Pancreas (tissue), 10 donors: ENCODE measurements around the gene KIF16B. TPM values are rescaled to one million over a fixed set of nuclear protein-coding genes. Genes with fewer than 3 reads are reported as not detected.
A peak's percentile ranks its signal among the peaks of the same experiment; 100 is the strongest.

Source experiments
- ATAC-seq, 4 donors: fragments of 200-7000 bp; cut with Tn5 transposase; one replicate each; pipeline versions ENCODE4 v1.8.0 to v1.9.1; 2020; ENCODE audit warnings: mild to moderate bottlenecking in 4 of 4, moderate library complexity in 4 of 4
- DNase-seq, 6 donors: peaks; one replicate each; pipeline ENCODE4 v3.0.0-alpha.2; 2020
- FAIRE-seq: peaks from 2 replicates; lab custom pipeline; 2012; peaks lifted over from hg19 to GRCh38; lab: Jason Lieb, UNC
- H3K27ac ChIP-seq, 4 donors: fragments of 200-600 bp; sonication (generic); 1 replicate in 3 of 4; 2 replicates in 1 of 4; pipeline versions ENCODE4 v1.5.0 to v1.8.0; 2020
- H3K27me3 ChIP-seq, 4 donors: fragments of 200-600 bp; one replicate each; pipeline ENCODE4 v1.8.0; 2021
- H3K36me3 ChIP-seq, 3 donors: fragments of 200-600 bp; sonication (generic) in 1 of 3; one replicate each; pipeline versions ENCODE4 v1.5.0 to v1.8.0; 2020 to 2021
- H3K4me1 ChIP-seq, 3 donors: fragments of 200-600 bp; one replicate each; pipeline ENCODE4 v1.8.0; 2021
- H3K4me3 ChIP-seq, 4 donors: fragments of 200-600 bp; sonication (generic) in 2 of 4; one replicate each; pipeline versions ENCODE4 v1.5.0 to v1.8.0; 2020 to 2021
- H3K9me3 ChIP-seq, 4 donors: fragments of 200-600 bp; one replicate each; pipeline ENCODE4 v1.8.0; 2021
- WGBS, 2 donors: extraction: QIAGEN DNeasy Blood & Tissue Kit; methylation state at CpG; one replicate each; pipeline ENCODE4 v1.1.7; 2013; 5-methylcytosine and 5-hydroxymethylcytosine counted together
- intact Hi-C, 3 donors: fragments of 100-400 bp; cut with DNase I; formaldehyde crosslinking; loops; one replicate each; pipeline versions ENCODE4 v1.11.1 to v1.14.2; 2022
- polyA plus RNA-seq, 2 donors: library from polyadenylated mRNA; stranded (reverse); fragments of 200-250 nt; gene quantifications; one replicate each; pipeline ENCODE4 v1.2.3, GENCODE V29; 2013
- total RNA-seq, 6 donors: library from RNA; stranded (reverse); fragmentation: NEBNext Ultra II Directional in 4 of 6; extraction: Animal tissue kit (Norgen Biotek cat#: 25700) in 4 of 6; gene quantifications; one replicate each; pipeline versions ENCODE4 v1.2.1 to v1.2.4, GENCODE V29; 2021 to 2023
- TF ChIP-seq, protein P1 (sequence below), 4 donors: fragments of 200-600 bp; sonication (generic) in 3 of 4; IDR thresholded peaks; one replicate each; pipeline versions ENCODE4 v1.5.0 to v1.8.0; 2021; ENCODE audit warnings: antibody characterized with exemption in 4 of 4
- donor health status: healthy with polysubstance abuse.
- donor health status: DM: no; HTN: no; CAD: no; lungs with moderate emphysema.
- donor health status: DM: no; HTN: no; CAD: no.
- donor health status: control.
- donor health status: control.
- donor health status: Bipolar disorder and iron deficiency.
- donor health status: DM: yes; HTN: yes; CAD: no.
- donor health status: DM: no; HTN: no; CAD: no.
- donor health status: DM: no; HTN: no; CAD: no.
- donor health status: DM: yes; HTN: yes; CAD: no.

Gene KIF16B
- total and polyA plus RNA-seq, 8 donors = 4.4 to 12.2 (median 7.3) TPM

GRCh38 chr20:16368645-16369292, 204.5 kb downstream of the KIF16B start:
- DNase-seq (no peak), FAIRE-seq (no peak), ATAC-seq (peak in 3 of 4 donors; percentile 27 to 56 (median 53))
- no peak overlapping the region for H3K27ac ChIP-seq
- TF ChIP-seq, protein P1, sequence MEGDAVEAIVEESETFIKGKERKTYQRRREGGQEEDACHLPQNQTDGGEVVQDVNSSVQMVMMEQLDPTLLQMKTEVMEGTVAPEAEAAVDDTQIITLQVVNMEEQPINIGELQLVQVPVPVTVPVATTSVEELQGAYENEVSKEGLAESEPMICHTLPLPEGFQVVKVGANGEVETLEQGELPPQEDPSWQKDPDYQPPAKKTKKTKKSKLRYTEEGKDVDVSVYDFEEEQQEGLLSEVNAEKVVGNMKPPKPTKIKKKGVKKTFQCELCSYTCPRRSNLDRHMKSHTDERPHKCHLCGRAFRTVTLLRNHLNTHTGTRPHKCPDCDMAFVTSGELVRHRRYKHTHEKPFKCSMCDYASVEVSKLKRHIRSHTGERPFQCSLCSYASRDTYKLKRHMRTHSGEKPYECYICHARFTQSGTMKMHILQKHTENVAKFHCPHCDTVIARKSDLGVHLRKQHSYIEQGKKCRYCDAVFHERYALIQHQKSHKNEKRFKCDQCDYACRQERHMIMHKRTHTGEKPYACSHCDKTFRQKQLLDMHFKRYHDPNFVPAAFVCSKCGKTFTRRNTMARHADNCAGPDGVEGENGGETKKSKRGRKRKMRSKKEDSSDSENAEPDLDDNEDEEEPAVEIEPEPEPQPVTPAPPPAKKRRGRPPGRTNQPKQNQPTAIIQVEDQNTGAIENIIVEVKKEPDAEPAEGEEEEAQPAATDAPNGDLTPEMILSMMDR (IDR thresholded peaks at IDR 0.05) = no peak
- no peaks in the 10 kb centered on the region for H3K4me1 ChIP-seq
- H3K9me3 ChIP-seq = no peaks in the 10 kb centered on the region
- no peaks in the 10 kb centered on the region for H3K27me3 ChIP-seq
- H3K36me3 ChIP-seq = peaks cover 0 to 22% (median 0%) of the 10 kb centered on the region in 3 donors
- WGBS, 2 donors = 84 to 86% methylated on average over 11 of the region's 11 CpGs
- no peak overlapping the region for H3K4me3 ChIP-seq
- intact Hi-C loops = no loop called here

DNA sequence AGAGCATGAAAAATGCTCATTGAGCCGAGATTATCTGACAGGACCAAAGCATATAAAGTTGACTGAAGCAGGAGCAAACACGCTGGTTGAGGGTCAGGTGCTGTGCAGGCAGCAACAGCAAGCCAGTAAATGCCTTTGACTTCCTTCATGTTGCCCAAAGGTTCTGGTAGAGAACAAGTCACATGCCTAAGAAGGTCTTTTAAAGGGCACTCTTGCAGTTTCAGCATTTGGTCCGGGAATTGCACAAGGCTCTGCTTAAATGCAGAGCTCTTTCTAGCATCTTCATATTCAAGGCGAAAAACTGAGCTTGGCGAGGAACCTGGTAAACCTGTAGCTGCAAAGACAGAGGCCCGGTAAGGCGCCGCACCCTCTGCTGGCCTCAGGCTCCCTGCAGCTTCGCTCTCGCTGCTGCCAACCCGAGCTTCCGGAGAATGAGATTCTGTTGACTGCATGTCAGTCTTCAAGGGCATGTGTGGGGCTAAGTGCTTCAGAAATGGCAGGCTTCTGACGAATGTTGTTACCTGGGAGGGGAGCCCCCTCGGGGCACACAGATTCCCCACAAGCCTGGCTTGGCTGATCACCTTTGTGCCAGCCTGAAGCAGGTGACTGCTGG, 205.2 kb downstream of the KIF16B start:
- H3K27me3 ChIP-seq = no peaks in the 10 kb centered on the region
- H3K4me1 ChIP-seq = no peaks in the 10 kb centered on the region
- no peak for FAIRE-seq
- DNase-seq = no peak
- H3K27ac ChIP-seq = no peak overlapping the region
- 90 to 91% methylated on average over 14 of the region's 14 CpGs for WGBS, 2 donors
- intact Hi-C loops = no loop called here
- H3K9me3 ChIP-seq = no peaks in the 10 kb centered on the region
- H3K36me3 ChIP-seq = peaks cover 0 to 22% (median 0%) of the 10 kb centered on the region in 3 donors
- ATAC-seq = no peak
- no peak overlapping the region for H3K4me3 ChIP-seq
- TF ChIP-seq, protein P1 (IDR thresholded peaks at IDR 0.05) = no peak

DNA sequence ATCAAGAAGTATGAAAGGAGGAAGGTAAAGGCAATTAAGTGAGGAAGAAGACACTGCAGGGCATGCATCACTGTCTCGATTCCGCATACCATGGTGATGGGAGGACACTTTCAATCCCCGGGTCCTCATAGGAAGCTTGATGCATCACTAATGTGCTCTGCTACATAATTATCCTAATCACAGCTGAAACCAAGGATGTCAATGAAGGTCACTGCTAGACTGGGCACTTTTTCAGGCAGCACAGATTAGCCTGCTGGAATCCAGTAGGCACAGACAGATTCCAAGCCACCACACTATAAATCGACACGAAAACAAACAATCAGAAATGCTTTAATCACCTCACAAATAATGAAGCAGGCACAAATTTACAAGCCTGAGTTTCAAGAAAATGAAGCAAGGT, 206.7 kb downstream of the KIF16B start:
- 87 to 93% methylated on average over 5 of the region's 5 CpGs for WGBS, 2 donors
- no peak for FAIRE-seq

GRCh38 chr20:16364320-16364687, 208.9 kb downstream of the KIF16B start:
- 89 to 90% methylated on average over 5 of the region's 5 CpGs for WGBS, 2 donors
- intact Hi-C loops = no loop called here

More for the DNA sequence above, 206.7 kb downstream of the KIF16B start:
- intact Hi-C loops = no loop called here
- no peak for ATAC-seq
- Histone ChIP-seq H3K4me3 (no peak overlapping the region), H3K27me3 (no peaks in the 10 kb centered on the region), H3K4me1 (no peaks in the 10 kb centered on the region), H3K27ac (no peak overlapping the region), H3K9me3 (no peaks in the 10 kb centered on the region), H3K36me3 (peaks cover 0 to 21% (median 0%) of the 10 kb centered on the region in 3 donors)
- no peak for DNase-seq
- TF ChIP-seq, protein P1 (IDR thresholded peaks at IDR 0.05) = no peak

More at GRCh38 chr20:16364320-16364687, 208.9 kb downstream of the KIF16B start:
- no peaks in the 10 kb centered on the region for H3K9me3 ChIP-seq
- TF ChIP-seq, protein P1 (IDR thresholded peaks at IDR 0.05) = no peak
- H3K36me3 ChIP-seq = peaks cover 0 to 11% (median 0%) of the 10 kb centered on the region in 3 donors
- H3K27ac ChIP-seq = no peak overlapping the region
- no peak for DNase-seq
- ATAC-seq = peak in 1 of 4 donors; percentile 12
- H3K4me3 ChIP-seq = no peak overlapping the region
- no peaks in the 10 kb centered on the region for H3K27me3 ChIP-seq
- FAIRE-seq = no peak
- H3K4me1 ChIP-seq = no peaks in the 10 kb centered on the region
